ENCODE results near the gene CRY2.

- TF ChIP-seq CTCF (IDR thresholded peaks at IDR 0.05) = no peak
- TF ChIP-seq ZFX (IDR thresholded peaks at IDR 0.05; ENCODE audit: borderline replicate concordance) = no peak
These were observed 12.9 kb upstream of the CRY2 start for GRCh38 chr11:45834298-45834756.
